Muscle of leg (tissue), 11 donors: ENCODE measurements around the gene DNAJB6. TPM values are rescaled to one million over a fixed set of nuclear protein-coding genes. Genes with fewer than 3 reads are reported as not detected.

Source experiments
- DNase-seq: peaks from one replicate; pipeline ENCODE4 v3.0.0; 2013
- H3K27ac ChIP-seq: one replicate; pipeline ENCODE4 v1.5.1; 2013; ENCODE audit warnings: mild to moderate bottlenecking, low read length, control low read depth
- H3K27me3 ChIP-seq: one replicate; pipeline ENCODE4 v1.6.1; 2013; ENCODE audit warnings: low read length; ENCODE audit not compliant: control insufficient read depth, insufficient read depth
- H3K36me3 ChIP-seq: one replicate; pipeline ENCODE4 v1.6.1; 2013; ENCODE audit warnings: low read length; ENCODE audit not compliant: control insufficient read depth, insufficient read depth
- H3K4me1 ChIP-seq: one replicate; pipeline ENCODE4 v1.6.1; 2013; ENCODE audit warnings: low read length; ENCODE audit not compliant: control insufficient read depth, insufficient read depth
- H3K4me3 ChIP-seq: one replicate; pipeline ENCODE4 v1.5.1; 2013; ENCODE audit warnings: low read length, control low read depth
- H3K9me3 ChIP-seq: replicated peaks from 2 replicates; pipeline ENCODE4 v1.6.1; 2013; ENCODE audit warnings: low read depth, low read length; ENCODE audit not compliant: control insufficient read depth
- WGBS: methylation state at CpG from one replicate; pipeline ENCODE4 v1.1.5; 2013; ENCODE audit warnings: missing lambda C conversion rate; ENCODE audit not compliant: insufficient coverage; 5-methylcytosine and 5-hydroxymethylcytosine counted together
- polyA plus RNA-seq, 8 donors: library from polyadenylated mRNA; unstranded; fragments of 120-200 nt; gene quantifications; one replicate each; pipeline versions ENCODE4 v1.2.1 to v1.2.3, GENCODE V29; 2013; ENCODE audit warnings: inconsistent platforms in 1 of 8, low replicate concordance in 1 of 8; ENCODE audit not compliant: insufficient read length in 8 of 8, insufficient read depth in 1 of 8
- total RNA-seq: library from RNA; stranded (reverse); fragments of 120-200 nt; gene quantifications from one replicate; pipeline ENCODE4 v1.2.4, GENCODE V29; 2013

Gene DNAJB6
- total and polyA plus RNA-seq, 9 donors, result 76.1 to 137 (median 121) TPM

- Histone ChIP-seq H3K4me3 (no peak overlapping the region), H3K27me3 (no peaks in the 10 kb centered on the region), H3K4me1 (peaks cover 34% of the 10 kb centered on the region), H3K27ac (no peak overlapping the region), H3K9me3 (no peaks in the 10 kb centered on the region), H3K36me3 (peaks cover 43% of the 10 kb centered on the region)
- 82% methylated on average over 11 of the region's 20 CpGs for WGBS
- no peak for DNase-seq
Measured at GRCh38 chr7:157392256-157393037, 55.6 kb downstream of the DNAJB6 start.

GRCh38 chr7:157394246-157395191 lies 57.7 kb downstream of the DNAJB6 start:
- Histone ChIP-seq H3K27me3 (no peaks in the 10 kb centered on the region), H3K36me3 (peaks cover 43% of the 10 kb centered on the region), H3K9me3 (no peaks in the 10 kb centered on the region), H3K4me1 (peaks cover 51% of the 10 kb centered on the region), H3K27ac (no peak overlapping the region), H3K4me3 (no peak overlapping the region)
- WGBS, result 92% methylated on average over 12 of the region's 20 CpGs
- no peak for DNase-seq

- peaks cover 49% of the 10 kb centered on the region for H3K4me1 ChIP-seq
- 80% methylated on average over 1 of the region's 2 CpGs for WGBS
Measured at GRCh38 chr7:157395206-157395605, 58.4 kb downstream of the DNAJB6 start.

DNA sequence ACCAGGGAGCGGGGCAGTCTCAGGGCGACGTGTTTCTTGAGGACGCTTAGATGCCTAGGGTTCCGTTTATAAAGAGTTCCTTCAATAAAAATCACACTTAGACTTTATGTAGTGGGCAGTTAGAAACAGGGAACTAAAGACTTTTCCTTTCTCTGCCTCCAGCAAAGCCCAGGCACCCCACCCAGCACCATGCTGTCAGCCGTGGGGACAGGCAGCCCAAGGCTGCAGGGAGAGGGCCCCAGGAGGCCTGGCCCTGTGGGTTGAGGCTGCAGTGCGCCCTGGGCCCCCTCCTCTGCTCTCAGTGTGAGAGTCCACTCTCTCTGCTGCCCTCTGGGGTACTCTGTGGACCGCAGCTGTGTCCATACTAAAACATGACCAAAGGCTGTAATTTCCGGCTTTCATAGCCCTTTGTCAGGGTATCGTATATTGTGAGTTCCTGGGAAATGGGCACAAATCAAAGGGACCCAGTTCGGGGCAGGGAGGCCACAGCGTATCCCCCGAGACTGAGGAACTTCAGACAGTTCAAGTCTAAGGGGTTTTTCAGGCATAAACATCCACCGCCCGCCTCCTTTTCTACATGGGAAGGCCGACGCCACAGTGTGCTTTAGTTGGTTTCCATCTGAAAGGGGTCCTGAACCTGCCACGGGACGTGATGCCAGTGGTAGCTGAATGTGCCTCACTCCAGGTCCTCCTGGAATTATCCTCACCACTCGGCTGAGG lies 59.7 kb downstream of the DNAJB6 start:
- Histone ChIP-seq H3K9me3 (no peaks in the 10 kb centered on the region), H3K27ac (peak overlapping the region; percentile 95), H3K27me3 (no peaks in the 10 kb centered on the region), H3K36me3 (peaks cover 36% of the 10 kb centered on the region), H3K4me1 (peaks cover 39% of the 10 kb centered on the region), H3K4me3 (no peak overlapping the region)
- WGBS, result 84% methylated on average over 12 of the region's 20 CpGs
- DNase-seq, result no peak

More at GRCh38 chr7:157395206-157395605, 58.4 kb downstream of the DNAJB6 start:
- Histone ChIP-seq H3K27ac (no peak overlapping the region), H3K36me3 (peaks cover 45% of the 10 kb centered on the region), H3K4me3 (no peak overlapping the region), H3K27me3 (no peaks in the 10 kb centered on the region), H3K9me3 (no peaks in the 10 kb centered on the region)
- DNase-seq, result no peak

DNA sequence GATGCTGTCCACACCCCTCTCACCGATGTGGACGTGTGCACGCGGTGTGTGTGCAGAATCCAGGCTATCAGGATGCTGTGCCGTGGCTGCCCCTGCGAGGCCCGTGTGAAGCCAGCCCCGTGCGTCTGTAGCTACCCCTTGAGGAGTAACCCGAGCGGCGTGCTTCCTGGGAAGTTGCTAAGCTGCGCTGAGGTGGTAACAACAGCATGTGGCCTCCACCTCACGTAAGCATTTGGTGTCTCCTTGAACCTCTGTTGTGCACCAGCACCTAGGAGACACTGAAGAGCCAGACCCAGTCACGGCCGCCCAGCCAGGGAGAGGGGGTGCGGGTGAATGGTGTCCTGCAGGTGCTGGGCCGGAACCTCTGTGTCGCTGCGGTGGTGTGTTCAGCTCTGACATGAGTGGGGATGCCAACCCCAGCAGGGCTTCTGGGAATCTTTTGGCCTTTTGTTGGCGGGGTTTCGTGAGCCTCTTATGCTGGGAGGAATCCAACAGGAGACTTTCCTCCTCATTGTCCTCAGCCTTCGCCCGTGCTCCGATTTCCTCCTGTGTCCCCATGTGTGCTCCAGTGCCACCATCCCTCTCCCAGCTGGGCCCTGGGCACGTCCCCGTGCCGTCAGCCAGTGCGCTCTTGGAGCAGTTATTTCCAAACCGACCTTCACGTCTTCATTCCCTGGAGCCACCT lies 60.4 kb downstream of the DNAJB6 start:
- H3K4me1 ChIP-seq, result peaks cover 39% of the 10 kb centered on the region
- H3K9me3 ChIP-seq, result no peaks in the 10 kb centered on the region
- H3K27me3 ChIP-seq, result no peaks in the 10 kb centered on the region
- no peak overlapping the region for H3K4me3 ChIP-seq
- peaks cover 32% of the 10 kb centered on the region for H3K36me3 ChIP-seq
- H3K27ac ChIP-seq, result peak overlapping the region; percentile 95
- WGBS, result 85% methylated on average over 28 of the region's 31 CpGs
- peak; percentile 49 for DNase-seq

- Histone ChIP-seq H3K9me3 (no peaks in the 10 kb centered on the region), H3K4me1 (peaks cover 44% of the 10 kb centered on the region), H3K4me3 (no peak overlapping the region), H3K27me3 (no peaks in the 10 kb centered on the region), H3K36me3 (peaks cover 34% of the 10 kb centered on the region), H3K27ac (peak overlapping the region; percentile 95)
- 64% methylated on average over 15 of the region's 23 CpGs for WGBS
- peak; percentile 75 for DNase-seq
Measured at GRCh38 chr7:157397731-157398691, 61.2 kb downstream of the DNAJB6 start.

DNA sequence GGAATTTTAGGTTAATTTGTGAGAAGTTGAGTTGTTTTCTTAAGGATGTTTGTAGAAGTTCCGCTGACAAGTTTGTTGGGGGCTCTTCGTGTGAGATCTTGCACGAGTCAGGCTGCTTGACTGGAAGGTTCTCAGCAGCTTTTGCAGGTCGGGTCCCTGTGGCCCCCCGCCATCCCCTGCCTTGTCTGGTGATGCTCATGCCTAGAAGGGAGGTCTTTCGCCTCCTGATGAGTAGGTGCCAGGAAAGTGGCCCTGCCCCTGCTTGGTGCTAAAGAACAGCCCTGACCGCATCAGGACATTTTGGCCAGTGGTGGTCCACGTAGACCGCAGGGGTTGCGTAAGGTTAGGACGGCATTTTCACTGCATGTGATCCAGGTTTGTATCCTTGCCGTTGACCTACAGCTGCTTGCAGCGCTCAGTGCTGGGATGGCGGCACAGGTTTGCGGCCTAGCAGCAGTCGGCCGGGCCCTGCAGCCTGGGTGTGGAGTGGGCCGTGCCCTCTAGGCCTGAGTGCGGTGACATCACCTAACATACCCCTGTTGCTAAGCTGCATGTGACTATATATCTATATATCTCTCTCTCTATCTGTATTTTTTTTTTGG lies 62.4 kb downstream of the DNAJB6 start:
- Histone ChIP-seq H3K27ac (peak overlapping the region; percentile 95), H3K27me3 (no peaks in the 10 kb centered on the region), H3K36me3 (peaks cover 34% of the 10 kb centered on the region), H3K4me3 (no peak overlapping the region), H3K4me1 (peaks cover 48% of the 10 kb centered on the region), H3K9me3 (no peaks in the 10 kb centered on the region)
- 96% methylated on average over 16 of the region's 19 CpGs for WGBS
- DNase-seq, result no peak

DNA sequence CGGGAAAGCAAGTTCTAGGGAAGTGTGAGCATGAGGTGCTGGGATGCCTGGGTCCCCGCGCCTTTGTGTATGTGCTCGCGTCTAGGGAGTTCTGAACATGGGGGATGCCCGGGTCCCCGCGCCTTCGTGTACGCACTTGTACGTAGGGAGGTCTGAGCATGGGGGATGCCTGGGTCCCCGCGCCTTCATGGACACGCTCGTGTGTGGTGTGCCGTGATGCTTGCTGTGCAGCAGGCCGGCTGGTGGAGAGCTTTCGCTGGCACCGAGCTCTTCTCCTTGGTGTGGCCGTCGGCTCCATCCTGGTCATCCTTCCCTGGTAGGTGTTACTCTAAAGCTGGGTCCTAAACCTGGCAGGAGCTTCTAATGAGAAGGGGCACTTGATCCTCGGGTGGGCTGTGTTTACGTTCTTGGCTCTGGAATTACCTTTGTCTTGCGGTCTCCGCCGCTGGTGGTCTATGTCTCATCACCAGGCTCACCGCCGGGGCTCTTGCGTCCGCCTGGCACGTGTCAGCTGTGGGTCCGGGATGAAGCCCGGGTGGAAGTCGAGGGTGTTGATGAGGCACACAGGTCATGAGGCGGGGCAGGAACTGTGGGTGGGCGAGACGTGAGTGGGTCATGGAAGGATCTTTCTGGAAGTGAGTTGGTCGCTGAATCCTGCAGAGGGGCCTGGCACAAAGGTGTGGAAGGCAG lies 63.5 kb downstream of the DNAJB6 start:
- Histone ChIP-seq H3K36me3 (peaks cover 34% of the 10 kb centered on the region), H3K27ac (peak overlapping the region; percentile 95), H3K4me1 (peaks cover 49% of the 10 kb centered on the region), H3K27me3 (no peaks in the 10 kb centered on the region), H3K4me3 (no peak overlapping the region), H3K9me3 (no peaks in the 10 kb centered on the region)
- no peak for DNase-seq
- WGBS, result 88% methylated on average over 37 of the region's 38 CpGs
